ENCODE data around the gene OR2Y1.

- TF ChIP-seq CTCF (IDR thresholded peaks at IDR 0.05) (no peak), POLR2A (IDR thresholded peaks at IDR 0.05) (no peak)
Measured at GRCh38 chr5:180717989-180718388, 21.9 kb downstream of the OR2Y1 start.
